Measurements from ENCODE around the gene STATH. TPM values are rescaled to one million over a fixed set of nuclear protein-coding genes. Genes with fewer than 3 reads are reported as not detected.
"Not testable (repeated sequence)": the region's sequence is repeated elsewhere in the genome, so short reads cannot be mapped to it uniquely, and the experiment has no call there.

The STATH gene
- total RNA-seq, 2 donors from 2014 or later: not detected

DNA sequence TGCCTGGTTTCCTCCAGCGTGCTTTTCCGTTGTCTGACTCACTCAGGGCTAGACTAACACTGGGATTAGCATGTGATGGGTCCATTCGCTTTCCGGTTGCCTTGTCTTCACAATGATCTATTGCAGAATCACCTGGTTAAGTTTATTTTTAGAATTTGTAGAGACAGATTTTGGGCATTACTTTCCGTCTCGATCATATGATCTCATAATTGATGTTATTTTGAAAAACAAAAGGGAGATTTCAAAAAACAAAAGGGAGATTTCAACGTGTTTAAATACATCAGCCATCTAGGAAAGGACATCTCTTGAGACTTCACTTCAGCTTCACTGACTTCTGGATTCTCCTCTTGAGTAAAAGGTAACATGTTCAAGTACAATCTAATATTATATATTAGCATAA is 32.4 kb downstream of the STATH start, which contains the start of gene HTN3:
Gene HTN3, plus strand, starts transcription at position 301 of the 400 bp plus-strand sequence. CDS start 2,282 bp downstream, outside the sequence.
- H3K36me3 Mint-ChIP-seq; H3K9me3 Mint-ChIP-seq; DNase-seq (ENCODE audit: low spot score in 2 of 2); H3K27ac Mint-ChIP-seq; ATAC-seq: not testable (repeated sequence)

DNA sequence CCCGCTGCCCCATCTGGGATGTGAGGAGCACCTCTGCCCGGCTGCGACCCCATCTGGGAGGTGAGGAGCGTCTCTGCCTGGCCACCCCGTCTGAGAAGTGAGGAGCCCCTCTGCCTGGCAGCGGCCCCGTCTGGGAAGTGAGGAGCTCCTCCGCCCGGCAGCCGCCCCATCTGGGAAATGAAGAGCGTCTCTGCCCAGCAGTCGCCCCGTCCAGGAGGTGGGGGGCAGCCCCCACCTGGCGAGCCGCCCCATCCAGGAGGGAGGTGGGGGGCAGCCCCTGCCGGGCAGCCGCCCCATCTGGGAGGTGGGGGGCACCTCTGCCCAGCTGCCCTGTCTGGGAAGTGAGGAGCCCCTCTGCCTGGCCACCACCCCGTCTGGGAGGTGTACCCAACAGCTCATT is 41.8 kb downstream of the STATH start:
- DNase-seq (ENCODE audit: low spot score in 2 of 2); H3K36me3 Mint-ChIP-seq; H3K27ac Mint-ChIP-seq; ATAC-seq: not testable (repeated sequence)
- H3K9me3 Mint-ChIP-seq: peaks cover 11 to 25% of the 10 kb centered on the region in 2 donors

DNA sequence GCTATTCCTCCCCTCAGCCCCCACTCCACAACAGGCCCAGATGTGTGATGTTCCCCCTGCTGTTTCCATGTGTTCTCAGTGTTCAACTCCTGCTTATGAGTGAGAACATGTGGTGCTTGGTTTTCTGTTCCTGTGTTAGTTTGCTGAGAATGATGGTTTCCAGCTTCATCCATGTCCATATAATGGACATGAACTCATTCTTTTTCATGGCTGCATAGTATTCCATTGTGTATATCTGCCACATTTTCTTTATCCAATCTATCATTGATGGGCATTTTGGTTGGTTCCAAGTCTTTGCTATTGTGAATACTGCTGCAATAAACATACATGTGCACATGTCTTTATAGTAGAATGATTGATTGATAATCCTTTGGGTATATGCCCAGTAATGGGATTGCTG is 44.2 kb downstream of the STATH start:
- not testable (repeated sequence) for DNase-seq (ENCODE audit: low spot score in 2 of 2)

GRCh38 chr4:70041652-70042286 is 46.0 kb downstream of the STATH start:
- ATAC-seq: no peak
- peaks cover 8 to 14% of the 10 kb centered on the region in 2 donors for H3K9me3 Mint-ChIP-seq

More for the DNA sequence above, 44.2 kb downstream of the STATH start:
- ATAC-seq, H3K27ac Mint-ChIP-seq, H3K36me3 Mint-ChIP-seq: not testable (repeated sequence)
- peaks cover 8 to 14% of the 10 kb centered on the region in 2 donors for H3K9me3 Mint-ChIP-seq

DNA sequence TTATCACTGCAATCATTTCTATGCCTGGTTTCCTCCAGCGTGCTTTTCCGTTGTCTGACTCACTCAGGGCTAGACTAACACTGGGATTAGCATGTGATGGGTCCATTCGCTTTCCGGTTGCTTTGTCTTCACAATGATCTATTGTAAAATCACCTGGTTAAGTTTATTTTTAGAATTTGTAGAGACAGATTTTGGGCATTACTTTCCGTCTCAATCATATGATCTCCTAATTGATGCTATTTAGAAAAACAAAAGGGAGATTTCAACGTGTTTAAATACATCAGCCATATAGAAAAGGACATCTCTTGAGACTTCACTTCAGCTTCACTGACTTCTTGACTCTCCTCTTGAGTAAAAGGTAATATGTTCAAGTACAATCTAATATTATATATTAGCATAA is 54.4 kb downstream of the STATH start, which contains the start of gene HTN1:
Gene HTN1, plus strand, starts transcription at position 301 of the 400 bp plus-strand sequence. CDS start 2,639 bp downstream, outside the sequence.
- H3K27ac Mint-ChIP-seq; ATAC-seq; DNase-seq (ENCODE audit: low spot score in 2 of 2); H3K9me3 Mint-ChIP-seq; H3K36me3 Mint-ChIP-seq: not testable (repeated sequence)

More at GRCh38 chr4:70041652-70042286, 46.0 kb downstream of the STATH start:
- Mint-ChIP-seq H3K36me3 (peaks cover 6 to 9% of the 10 kb centered on the region in 2 donors), H3K27ac (no peak overlapping the region)
- DNase-seq (ENCODE audit: low spot score in 2 of 2): no peak

Other genes starting within 250 kb of the STATH start
- 1 to 10 TPM; 2.4 to 3.2 TPM for gene SULT1B1, start 235.3 kb upstream of the STATH start, total RNA-seq
- gene SULT1E1, start 135.8 kb upstream of the STATH start, total RNA-seq: not detected
- not detected for gene CSN1S1, start 64.9 kb upstream of the STATH start, total RNA-seq
- gene CSN2, start 30.2 kb upstream of the STATH start, total RNA-seq: not detected
- not detected for gene HTN3, start 32.5 kb downstream of the STATH start, total RNA-seq
- not detected for gene HTN1, start 54.5 kb downstream of the STATH start, total RNA-seq
- not detected for gene PRR27, start 158.3 kb downstream of the STATH start, total RNA-seq
- gene ODAM, start 199.8 kb downstream of the STATH start, total RNA-seq: not detected
- gene FDCSP, start 230.2 kb downstream of the STATH start, total RNA-seq: not detected
- not detected for gene CSN3, start 246.6 kb downstream of the STATH start, total RNA-seq